ENCODE results near the gene NTRK1. TPM values are rescaled to one million over a fixed set of nuclear protein-coding genes. Genes with fewer than 3 reads are reported as not detected.

The NTRK1 gene
- total RNA-seq, 6 experiments from 2014 or later, result not detected

DNA sequence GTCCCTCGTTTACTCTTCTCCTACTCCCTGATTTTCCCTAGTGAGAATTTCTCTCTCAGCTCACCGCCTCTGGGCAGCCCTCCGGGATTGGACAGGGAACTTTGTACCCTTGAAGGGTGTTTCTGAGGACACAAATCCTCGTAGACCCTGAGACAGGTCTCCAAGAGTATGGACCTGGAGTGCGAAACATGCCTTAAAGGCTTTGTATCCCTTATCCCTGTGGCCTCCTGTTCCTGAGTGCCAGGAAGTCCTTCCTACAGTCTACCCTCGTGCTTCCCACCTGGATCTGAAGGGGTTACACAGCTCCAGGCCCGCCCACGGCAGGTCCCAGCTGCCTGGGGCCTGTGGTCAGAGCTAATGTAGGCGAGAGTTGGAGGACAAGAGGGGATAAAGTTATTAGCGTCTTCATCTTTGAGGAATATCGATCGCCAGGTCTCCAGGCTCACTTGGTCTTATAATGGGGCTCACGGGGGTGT is 25.3 kb downstream of the NTRK1 start:
- H3K27me3 ChIP-seq, result no peaks in the 10 kb centered on the region
- TF ChIP-seq POLR2A (IDR thresholded peaks at IDR 0.05), result no peak
- TF ChIP-seq, protein P1, sequence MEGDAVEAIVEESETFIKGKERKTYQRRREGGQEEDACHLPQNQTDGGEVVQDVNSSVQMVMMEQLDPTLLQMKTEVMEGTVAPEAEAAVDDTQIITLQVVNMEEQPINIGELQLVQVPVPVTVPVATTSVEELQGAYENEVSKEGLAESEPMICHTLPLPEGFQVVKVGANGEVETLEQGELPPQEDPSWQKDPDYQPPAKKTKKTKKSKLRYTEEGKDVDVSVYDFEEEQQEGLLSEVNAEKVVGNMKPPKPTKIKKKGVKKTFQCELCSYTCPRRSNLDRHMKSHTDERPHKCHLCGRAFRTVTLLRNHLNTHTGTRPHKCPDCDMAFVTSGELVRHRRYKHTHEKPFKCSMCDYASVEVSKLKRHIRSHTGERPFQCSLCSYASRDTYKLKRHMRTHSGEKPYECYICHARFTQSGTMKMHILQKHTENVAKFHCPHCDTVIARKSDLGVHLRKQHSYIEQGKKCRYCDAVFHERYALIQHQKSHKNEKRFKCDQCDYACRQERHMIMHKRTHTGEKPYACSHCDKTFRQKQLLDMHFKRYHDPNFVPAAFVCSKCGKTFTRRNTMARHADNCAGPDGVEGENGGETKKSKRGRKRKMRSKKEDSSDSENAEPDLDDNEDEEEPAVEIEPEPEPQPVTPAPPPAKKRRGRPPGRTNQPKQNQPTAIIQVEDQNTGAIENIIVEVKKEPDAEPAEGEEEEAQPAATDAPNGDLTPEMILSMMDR (IDR thresholded peaks at IDR 0.05), result no peak

DNA sequence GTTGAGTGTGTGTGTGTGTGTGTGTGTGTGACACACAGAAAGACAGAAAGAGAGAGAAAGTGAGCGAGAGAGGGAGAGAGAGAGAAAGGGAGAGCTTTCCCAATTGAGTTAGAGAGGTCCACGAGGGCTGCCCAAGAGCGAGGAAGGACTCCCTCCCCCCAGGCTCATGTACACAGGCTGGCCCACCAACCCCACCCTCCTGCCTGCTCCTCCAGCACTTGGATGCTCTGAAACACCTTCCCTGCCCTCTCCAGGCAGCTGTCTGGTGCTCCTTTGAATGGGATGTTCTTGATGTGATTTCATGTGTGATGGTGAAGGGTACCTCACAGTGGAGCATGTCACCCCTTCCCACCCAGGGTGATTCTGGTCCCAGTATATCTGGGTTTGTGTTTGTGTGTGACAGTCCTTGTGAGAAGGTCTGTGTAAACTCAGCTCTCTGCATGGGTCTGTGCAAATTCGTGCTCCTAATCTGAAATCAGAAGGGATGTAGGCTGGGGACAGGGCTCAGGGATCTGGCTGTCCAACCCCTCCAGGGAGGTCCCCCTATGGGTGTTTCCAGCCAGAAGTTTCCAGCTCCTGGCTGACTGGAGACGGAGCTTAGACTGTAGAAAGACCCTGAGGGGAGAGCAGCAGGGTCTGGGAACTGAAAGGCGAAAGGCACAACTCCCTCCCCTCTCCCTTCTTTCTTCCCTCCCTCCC is 26.1 kb downstream of the NTRK1 start:
- DNase-seq (no peak), ATAC-seq (no peak)
- no peak for TF ChIP-seq POLR2A (IDR thresholded peaks at IDR 0.05)
- TF ChIP-seq, protein P1 (IDR thresholded peaks at IDR 0.05), result no peak
- no peaks in the 10 kb centered on the region for H3K36me3 ChIP-seq
- no peaks in the 10 kb centered on the region for H3K27me3 ChIP-seq
- no peak overlapping the region for H3K27ac ChIP-seq
- no peaks in the 10 kb centered on the region for H3K9me3 ChIP-seq
- intact Hi-C loops (cut with DNase I), result no loop called here
- no peak overlapping the region for H3K4me3 ChIP-seq
- 21% methylated on average over 2 of the region's 6 CpGs for WGBS (ENCODE audit: insufficient coverage, low coverage, low lambda C conversion rate, missing lambda C conversion rate)
- H3K4me1 ChIP-seq, result no peaks in the 10 kb centered on the region

More for the DNA sequence above, 25.3 kb downstream of the NTRK1 start:
- H3K36me3 ChIP-seq, result no peaks in the 10 kb centered on the region
- DNase-seq (no peak), ATAC-seq (no peak)
- H3K4me3 ChIP-seq, result no peak overlapping the region
- H3K27ac ChIP-seq, result no peak overlapping the region
- 58% methylated on average over 8 of the region's 13 CpGs for WGBS (ENCODE audit: insufficient coverage, low coverage, low lambda C conversion rate, missing lambda C conversion rate)
- intact Hi-C loops (cut with DNase I), result no loop called here
- no peaks in the 10 kb centered on the region for H3K4me1 ChIP-seq
- H3K9me3 ChIP-seq, result no peaks in the 10 kb centered on the region

DNA sequence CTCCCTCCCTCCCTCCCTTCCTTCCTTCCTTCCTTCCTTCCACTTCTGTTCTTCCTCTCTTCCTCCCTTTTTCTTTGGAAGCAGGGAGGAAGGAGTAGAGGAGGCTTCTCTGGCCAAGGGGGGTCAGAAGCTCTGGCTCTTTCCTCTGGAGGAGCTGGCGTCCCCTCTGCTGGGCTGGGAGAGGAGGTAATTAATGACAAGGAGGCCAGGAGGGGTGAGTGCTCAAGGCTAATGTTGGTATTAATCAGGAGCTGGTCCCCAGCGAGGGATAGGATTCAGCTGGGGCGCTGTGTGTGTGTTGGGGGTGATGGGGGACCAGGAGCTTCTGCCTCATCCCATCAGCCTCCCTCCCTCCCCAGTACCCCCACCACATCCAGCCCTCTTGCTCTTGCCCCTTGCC is 26.7 kb downstream of the NTRK1 start:
- no peaks in the 10 kb centered on the region for H3K9me3 ChIP-seq
- 27% methylated on average over 2 of the region's 3 CpGs for WGBS (ENCODE audit: insufficient coverage, low coverage, low lambda C conversion rate, missing lambda C conversion rate)
- intact Hi-C loops (cut with DNase I), result no loop called here
- no peaks in the 10 kb centered on the region for H3K36me3 ChIP-seq
- no peak overlapping the region for H3K27ac ChIP-seq
- H3K4me1 ChIP-seq, result peaks cover 0 to 3% (median 0%) of the 10 kb centered on the region in 4 donors
- DNase-seq, result no peak
- H3K4me3 ChIP-seq, result no peak overlapping the region
- no peak for TF ChIP-seq POLR2A (IDR thresholded peaks at IDR 0.05)
- TF ChIP-seq, protein P1 (IDR thresholded peaks at IDR 0.05), result no peak
- no peak for ATAC-seq
- no peaks in the 10 kb centered on the region for H3K27me3 ChIP-seq

DNA sequence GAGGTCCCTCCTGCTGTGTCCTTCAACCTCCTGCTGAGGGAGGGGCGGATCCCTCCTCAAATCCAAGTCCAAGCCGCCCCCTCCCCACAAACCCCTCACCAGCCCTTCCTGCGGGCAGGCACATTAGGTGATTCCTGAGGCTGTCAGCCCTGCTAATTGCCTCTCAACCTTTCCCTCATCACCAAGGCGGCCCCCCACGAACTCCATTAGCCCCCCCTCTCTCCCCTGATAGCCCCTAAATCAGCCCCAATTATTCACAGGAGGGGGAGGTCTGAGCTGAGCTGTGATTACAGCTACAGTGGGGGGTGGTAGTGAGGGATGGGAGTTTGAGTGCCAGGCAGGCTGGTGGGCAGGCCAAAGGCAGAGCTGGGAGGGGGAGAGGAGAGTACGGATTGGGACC is 27.1 kb downstream of the NTRK1 start:
- H3K27me3 ChIP-seq, result no peaks in the 10 kb centered on the region
- intact Hi-C loops (cut with DNase I), result no loop called here

More for the DNA sequence above, 27.1 kb downstream of the NTRK1 start:
- Histone ChIP-seq H3K27ac (no peak overlapping the region), H3K4me1 (peaks cover 0 to 5% (median 0%) of the 10 kb centered on the region in 4 donors), H3K4me3 (no peak overlapping the region), H3K9me3 (no peaks in the 10 kb centered on the region), H3K36me3 (no peaks in the 10 kb centered on the region)
- DNase-seq (no peak), ATAC-seq (no peak)
- no peak for TF ChIP-seq POLR2A (IDR thresholded peaks at IDR 0.05)
- TF ChIP-seq, protein P1 (IDR thresholded peaks at IDR 0.05), result no peak
- 21% methylated on average over 6 of the region's 6 CpGs for WGBS (ENCODE audit: insufficient coverage, low coverage, low lambda C conversion rate, missing lambda C conversion rate)
